Measurements from ENCODE around the gene MESP2. TPM values are rescaled to one million over a fixed set of nuclear protein-coding genes. Genes with fewer than 3 reads are reported as not detected.

MESP2 gene
- total and polyA plus RNA-seq, 9 of the 15 experiments (the other 6 are each of a cell fraction or from before 2014, with no cell fraction given) = 0.08 to 0.82 (median 0.37) TPM

DNA sequence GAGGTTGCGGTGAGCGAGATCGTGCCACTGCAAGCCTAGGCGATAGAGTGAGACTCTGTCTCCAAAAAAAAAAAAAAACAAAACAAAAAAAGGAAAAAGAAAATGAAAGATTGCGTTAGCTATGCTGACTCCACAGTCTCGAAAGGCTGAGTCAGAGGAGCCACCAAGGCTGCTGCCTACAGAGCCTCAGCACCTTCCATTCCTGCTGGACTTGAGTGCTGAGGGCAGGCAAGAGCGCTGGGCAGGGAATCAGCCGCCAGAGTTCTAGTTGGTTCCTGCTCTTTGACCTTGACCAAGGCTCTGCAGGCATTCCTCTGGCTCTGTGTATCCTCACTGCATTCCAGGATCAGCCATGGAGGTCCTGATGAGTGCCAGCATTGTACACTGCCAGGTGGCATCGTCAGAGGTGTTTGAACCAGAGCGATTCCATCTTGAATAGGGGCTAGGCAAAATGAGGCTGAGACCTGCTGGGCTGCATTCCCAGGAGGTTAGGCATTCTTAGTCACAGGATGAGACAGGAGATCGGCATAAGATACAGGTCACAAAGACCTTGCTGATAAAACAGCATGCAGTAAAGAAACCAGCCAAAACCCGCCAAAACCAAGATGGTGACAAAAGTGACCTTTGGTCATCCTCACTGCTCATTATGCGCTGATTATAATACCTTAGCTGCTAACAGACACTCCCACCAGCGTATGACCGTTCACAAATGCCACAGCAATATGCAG is 5.9 kb downstream of the MESP2 start (continued):
- TF ChIP-seq ZNF143 (CRISPR knock-in tag; IDR thresholded peaks at IDR 0.05) (no peak), ESRRA (IDR thresholded peaks at IDR 0.05; ENCODE audit: borderline replicate concordance, low read depth) (peak; percentile 68; the same call in 1 of the 2 replicates), GATAD2A (IDR thresholded peaks at IDR 0.05) (no peak), ESRRB (CRISPR knock-in tag; IDR thresholded peaks at IDR 0.05; ENCODE audit: borderline replicate concordance) (peak; percentile 81; the same call in 1 of the 2 replicates), SRSF3 (IDR thresholded peaks at IDR 0.05; ENCODE audit: insufficient read depth, low read length) (no peak), MYC (IDR thresholded peaks at IDR 0.05; ENCODE audit: low read depth, low read length) (no peak), MYC (CRISPR knock-in tag; IDR thresholded peaks at IDR 0.05; ENCODE audit: borderline replicate concordance, low read depth) (peak; percentile 98; the same call in 1 of the 2 replicates), NR1H2 (CRISPR knock-in tag; IDR thresholded peaks at IDR 0.05) (no peak), FOSL1 (tag; conservative IDR thresholded peaks at IDR 0.05) (peak; percentile 90), ADNP (tag; IDR thresholded peaks at IDR 0.05) (peak; percentile 63; the same call in 1 of the 2 replicates), GABPA (tag; conservative IDR thresholded peaks at IDR 0.05; ENCODE audit: low read depth) (peak; percentile 45; the same call in 1 of the 2 replicates), HNRNPH1 (optimal IDR thresholded peaks at IDR 0.05; ENCODE audit: low read depth, low read length) (no peak), ZNF324 (CRISPR knock-in tag; IDR thresholded peaks at IDR 0.05) (peak; percentile 92), ZNF589 (CRISPR knock-in tag; IDR thresholded peaks at IDR 0.05; ENCODE audit: low read depth) (peak; percentile 99), KAT2B (IDR thresholded peaks at IDR 0.05; ENCODE audit: low read depth, low read length) (no peak), ZKSCAN8 (CRISPR knock-in tag; IDR thresholded peaks at IDR 0.05) (peak; percentile 97), SMARCB1 (IDR thresholded peaks at IDR 0.05; ENCODE audit: insufficient read length, low read depth) (no peak), ARID2 (IDR thresholded peaks at IDR 0.05) (no peak), MCM7 (IDR thresholded peaks at IDR 0.05) (no peak), ZNF79 (CRISPR knock-in tag; IDR thresholded peaks at IDR 0.05; ENCODE audit: low read depth) (peak; percentile 94), ZNF232 (CRISPR knock-in tag; IDR thresholded peaks at IDR 0.05) (no peak)
- TF ChIP-seq, protein P1, sequence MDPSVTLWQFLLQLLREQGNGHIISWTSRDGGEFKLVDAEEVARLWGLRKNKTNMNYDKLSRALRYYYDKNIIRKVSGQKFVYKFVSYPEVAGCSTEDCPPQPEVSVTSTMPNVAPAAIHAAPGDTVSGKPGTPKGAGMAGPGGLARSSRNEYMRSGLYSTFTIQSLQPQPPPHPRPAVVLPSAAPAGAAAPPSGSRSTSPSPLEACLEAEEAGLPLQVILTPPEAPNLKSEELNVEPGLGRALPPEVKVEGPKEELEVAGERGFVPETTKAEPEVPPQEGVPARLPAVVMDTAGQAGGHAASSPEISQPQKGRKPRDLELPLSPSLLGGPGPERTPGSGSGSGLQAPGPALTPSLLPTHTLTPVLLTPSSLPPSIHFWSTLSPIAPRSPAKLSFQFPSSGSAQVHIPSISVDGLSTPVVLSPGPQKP (CRISPR knock-in tag; IDR thresholded peaks at IDR 0.05) = no peak
- TF ChIP-seq, protein P2, sequence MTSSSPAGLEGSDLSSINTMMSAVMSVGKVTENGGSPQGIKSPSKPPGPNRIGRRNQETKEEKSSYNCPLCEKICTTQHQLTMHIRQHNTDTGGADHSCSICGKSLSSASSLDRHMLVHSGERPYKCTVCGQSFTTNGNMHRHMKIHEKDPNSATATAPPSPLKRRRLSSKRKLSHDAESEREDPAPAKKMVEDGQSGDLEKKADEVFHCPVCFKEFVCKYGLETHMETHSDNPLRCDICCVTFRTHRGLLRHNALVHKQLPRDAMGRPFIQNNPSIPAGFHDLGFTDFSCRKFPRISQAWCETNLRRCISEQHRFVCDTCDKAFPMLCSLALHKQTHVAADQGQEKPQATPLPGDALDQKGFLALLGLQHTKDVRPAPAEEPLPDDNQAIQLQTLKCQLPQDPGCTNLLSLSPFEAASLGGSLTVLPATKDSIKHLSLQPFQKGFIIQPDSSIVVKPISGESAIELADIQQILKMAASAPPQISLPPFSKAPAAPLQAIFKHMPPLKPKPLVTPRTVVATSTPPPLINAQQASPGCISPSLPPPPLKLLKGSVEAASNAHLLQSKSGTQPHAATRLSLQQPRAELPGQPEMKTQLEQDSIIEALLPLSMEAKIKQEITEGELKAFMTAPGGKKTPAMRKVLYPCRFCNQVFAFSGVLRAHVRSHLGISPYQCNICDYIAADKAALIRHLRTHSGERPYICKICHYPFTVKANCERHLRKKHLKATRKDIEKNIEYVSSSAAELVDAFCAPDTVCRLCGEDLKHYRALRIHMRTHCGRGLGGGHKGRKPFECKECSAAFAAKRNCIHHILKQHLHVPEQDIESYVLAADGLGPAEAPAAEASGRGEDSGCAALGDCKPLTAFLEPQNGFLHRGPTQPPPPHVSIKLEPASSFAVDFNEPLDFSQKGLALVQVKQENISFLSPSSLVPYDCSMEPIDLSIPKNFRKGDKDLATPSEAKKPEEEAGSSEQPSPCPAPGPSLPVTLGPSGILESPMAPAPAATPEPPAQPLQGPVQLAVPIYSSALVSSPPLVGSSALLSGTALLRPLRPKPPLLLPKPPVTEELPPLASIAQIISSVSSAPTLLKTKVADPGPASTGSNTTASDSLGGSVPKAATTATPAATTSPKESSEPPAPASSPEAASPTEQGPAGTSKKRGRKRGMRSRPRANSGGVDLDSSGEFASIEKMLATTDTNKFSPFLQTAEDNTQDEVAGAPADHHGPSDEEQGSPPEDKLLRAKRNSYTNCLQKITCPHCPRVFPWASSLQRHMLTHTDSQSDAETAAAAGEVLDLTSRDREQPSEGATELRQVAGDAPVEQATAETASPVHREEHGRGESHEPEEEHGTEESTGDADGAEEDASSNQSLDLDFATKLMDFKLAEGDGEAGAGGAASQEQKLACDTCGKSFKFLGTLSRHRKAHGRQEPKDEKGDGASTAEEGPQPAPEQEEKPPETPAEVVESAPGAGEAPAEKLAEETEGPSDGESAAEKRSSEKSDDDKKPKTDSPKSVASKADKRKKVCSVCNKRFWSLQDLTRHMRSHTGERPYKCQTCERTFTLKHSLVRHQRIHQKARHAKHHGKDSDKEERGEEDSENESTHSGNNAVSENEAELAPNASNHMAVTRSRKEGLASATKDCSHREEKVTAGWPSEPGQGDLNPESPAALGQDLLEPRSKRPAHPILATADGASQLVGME (CRISPR knock-in tag; IDR thresholded peaks at IDR 0.05) = peak; percentile 97
